HepG2 (cell line): Measurements from ENCODE around the gene CHID1. TPM values are rescaled to one million over a fixed set of nuclear protein-coding genes. Genes with fewer than 3 reads are reported as not detected.

Source experiments
- ARNT2 ChIP-seq: sonication (generic); formaldehyde crosslinking; IDR thresholded peaks from 2 replicates; pipeline ENCODE4 v1.8.0; 2022; ENCODE audit warnings: mild to moderate bottlenecking, low read depth, missing genetic modification reagents, moderate library complexity
- DPF2 ChIP-seq: sonication (generic); formaldehyde crosslinking; IDR thresholded peaks from 2 replicates; pipeline ENCODE4 v1.4.0; 2020; ENCODE audit warnings: mild to moderate bottlenecking, low read depth, missing genetic modification reagents, borderline replicate concordance
- HNRNPUL1 ChIP-seq: fragments of 200-400 bp; formaldehyde crosslinking; IDR thresholded peaks from 2 replicates; pipeline ENCODE4 v1.6.1; 2017; ENCODE audit warnings: low read depth, mild to moderate bottlenecking, low read length, moderate library complexity
- KLF15 ChIP-seq: sonication (generic); formaldehyde crosslinking; IDR thresholded peaks from 2 replicates; pipeline ENCODE4 v1.8.1; 2023; ENCODE audit warnings: borderline replicate concordance, mild to moderate bottlenecking, inconsistent platforms, missing genetic modification reagents, mixed read lengths
- PRDM15 ChIP-seq: sonication (generic); formaldehyde crosslinking; IDR thresholded peaks from 2 replicates; pipeline ENCODE4 v1.4.0; 2020; ENCODE audit warnings: missing genetic modification reagents
- SATB2 ChIP-seq: sonication (generic); formaldehyde crosslinking; IDR thresholded peaks from 2 replicates; pipeline ENCODE4 v1.5.0; 2020; ENCODE audit warnings: missing genetic modification reagents
- TMF1 ChIP-seq: sonication (generic); formaldehyde crosslinking; IDR thresholded peaks from 2 replicates; pipeline ENCODE4 v1.8.1; 2022; ENCODE audit warnings: low read depth, missing genetic modification reagents
- ZNF576 ChIP-seq: sonication (generic); formaldehyde crosslinking; IDR thresholded peaks from 2 replicates; pipeline ENCODE4 v1.4.0; 2020; ENCODE audit warnings: mild to moderate bottlenecking, missing genetic modification reagents
- ZNF766 ChIP-seq: sonication (generic); formaldehyde crosslinking; IDR thresholded peaks from 2 replicates; pipeline ENCODE4 v1.5.0; 2020; ENCODE audit warnings: missing genetic modification reagents, borderline replicate concordance
- ZNF770 ChIP-seq: sonication (generic); formaldehyde crosslinking; IDR thresholded peaks from 2 replicates; pipeline ENCODE4 v1.5.0; 2020; ENCODE audit warnings: mild to moderate bottlenecking, missing genetic modification reagents
- polyA plus RNA-seq, 8 experiments: library from polyadenylated mRNA; depleted of rRNA in 3 of 8; stranded (reverse) in 7 of 8; unstranded in 1 of 8; fragments of >200 nt; fragmentation: Illumina TruSeq in 4 of 8; extraction: Trizol in 4 of 8; gene quantifications; 2 replicates each; pipeline versions ENCODE4 v1.2.1 to v1.2.3, GENCODE V29; 2011 to 2016; ENCODE audit warnings: low read depth in 4 of 8, missing spikeins in 1 of 8, mixed read lengths in 1 of 8; ENCODE audit not compliant: insufficient read depth in 1 of 8
- total RNA-seq, 5 experiments: library from RNA; depleted of rRNA; stranded (reverse); fragments of >200 nt; fragmentation: Illumina TruSeq; extraction: Trizol; gene quantifications; 2 replicates each; pipeline ENCODE4 v1.2.3, GENCODE V29; 2016; ENCODE audit warnings: low read depth in 1 of 5
- TF ChIP-seq, protein P1 (sequence below): sonication (generic); formaldehyde crosslinking; IDR thresholded peaks from 2 replicates; pipeline ENCODE4 v1.5.1; 2020; ENCODE audit warnings: missing genetic modification reagents, mild to moderate bottlenecking, borderline replicate concordance
- TF ChIP-seq, protein P2 (sequence below): sonication (generic); formaldehyde crosslinking; IDR thresholded peaks from 2 replicates; pipeline ENCODE4 v1.4.0; 2020; ENCODE audit warnings: missing genetic modification reagents, borderline replicate concordance

Gene CHID1
- total and polyA plus RNA-seq, 2 of the 13 experiments (the other 11 are each of a cell fraction or from before 2014, with no cell fraction given), result 65.1 to 93.6 TPM

DNA sequence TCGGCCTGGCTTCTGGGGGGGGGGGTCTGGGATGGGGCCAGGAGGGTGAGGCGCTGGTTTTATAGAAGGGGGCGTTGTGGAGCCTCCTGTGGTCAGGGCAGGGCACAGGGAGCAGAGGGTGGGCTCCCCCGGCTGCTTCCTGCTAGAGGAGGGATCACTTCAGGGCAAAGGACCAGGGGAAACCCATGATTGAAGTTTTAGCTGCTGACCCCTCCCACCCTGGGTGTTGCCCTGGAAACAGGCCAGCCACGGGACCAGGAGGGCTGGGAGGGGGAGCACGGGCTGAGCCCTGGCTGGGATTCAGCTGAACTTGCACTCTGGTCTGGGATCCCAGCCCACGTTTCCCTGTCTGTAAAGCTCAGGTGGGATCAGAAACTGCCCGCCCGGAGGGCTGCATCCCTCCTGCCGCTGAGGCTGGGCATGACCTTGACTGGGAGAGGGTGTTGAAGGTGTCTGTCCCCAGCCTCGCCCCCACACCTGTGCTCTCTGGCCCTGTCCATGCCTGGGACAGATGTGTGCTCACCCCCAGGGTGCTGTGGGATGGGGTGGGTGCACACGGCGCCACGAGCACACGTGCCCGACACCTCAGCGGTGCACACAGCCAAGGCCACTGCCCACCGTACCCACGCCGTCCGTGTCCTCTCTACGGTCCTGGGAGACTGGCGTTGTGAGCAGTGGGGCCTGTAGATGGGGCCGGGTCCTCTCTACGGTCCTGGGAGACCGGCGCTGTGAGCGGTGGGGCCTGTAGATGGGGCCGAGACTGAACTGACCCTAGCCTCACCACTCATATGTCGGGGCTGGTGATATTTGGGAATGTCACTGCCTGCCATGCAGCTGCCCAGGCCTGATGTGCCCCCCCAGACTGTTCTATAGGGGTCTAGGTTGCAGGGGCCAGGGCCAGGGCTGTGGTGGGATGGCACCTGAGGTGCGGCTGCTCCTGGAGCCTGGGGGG, 65.6 kb downstream of the CHID1 start (continued):
- TF ChIP-seq PRDM15 (CRISPR knock-in tag) (no peak), KLF15 (CRISPR knock-in tag) (no peak), DPF2 (no peak), TMF1 (CRISPR knock-in tag) (no peak), ZNF770 (CRISPR knock-in tag) (no peak), SATB2 (CRISPR knock-in tag) (no peak), ZNF766 (CRISPR knock-in tag) (no peak), ZNF576 (CRISPR knock-in tag) (no peak), HNRNPUL1 (no peak), ARNT2 (CRISPR knock-in tag) (no peak)
- TF ChIP-seq, protein P1, sequence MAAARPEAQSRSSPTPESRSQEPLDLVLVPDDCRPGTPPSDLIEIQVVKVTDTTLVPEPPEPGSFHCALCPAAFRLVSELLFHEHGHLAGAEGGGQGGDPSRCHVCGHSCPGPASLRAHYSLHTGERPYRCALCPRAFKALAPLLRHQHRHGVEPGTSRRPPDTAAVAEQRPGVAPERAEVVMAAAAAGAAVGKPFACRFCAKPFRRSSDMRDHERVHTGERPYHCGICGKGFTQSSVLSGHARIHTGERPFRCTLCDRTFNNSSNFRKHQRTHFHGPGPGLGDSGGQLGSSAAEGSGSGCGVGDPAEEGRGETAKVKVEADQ (CRISPR knock-in tag), result no peak
- TF ChIP-seq, protein P2, sequence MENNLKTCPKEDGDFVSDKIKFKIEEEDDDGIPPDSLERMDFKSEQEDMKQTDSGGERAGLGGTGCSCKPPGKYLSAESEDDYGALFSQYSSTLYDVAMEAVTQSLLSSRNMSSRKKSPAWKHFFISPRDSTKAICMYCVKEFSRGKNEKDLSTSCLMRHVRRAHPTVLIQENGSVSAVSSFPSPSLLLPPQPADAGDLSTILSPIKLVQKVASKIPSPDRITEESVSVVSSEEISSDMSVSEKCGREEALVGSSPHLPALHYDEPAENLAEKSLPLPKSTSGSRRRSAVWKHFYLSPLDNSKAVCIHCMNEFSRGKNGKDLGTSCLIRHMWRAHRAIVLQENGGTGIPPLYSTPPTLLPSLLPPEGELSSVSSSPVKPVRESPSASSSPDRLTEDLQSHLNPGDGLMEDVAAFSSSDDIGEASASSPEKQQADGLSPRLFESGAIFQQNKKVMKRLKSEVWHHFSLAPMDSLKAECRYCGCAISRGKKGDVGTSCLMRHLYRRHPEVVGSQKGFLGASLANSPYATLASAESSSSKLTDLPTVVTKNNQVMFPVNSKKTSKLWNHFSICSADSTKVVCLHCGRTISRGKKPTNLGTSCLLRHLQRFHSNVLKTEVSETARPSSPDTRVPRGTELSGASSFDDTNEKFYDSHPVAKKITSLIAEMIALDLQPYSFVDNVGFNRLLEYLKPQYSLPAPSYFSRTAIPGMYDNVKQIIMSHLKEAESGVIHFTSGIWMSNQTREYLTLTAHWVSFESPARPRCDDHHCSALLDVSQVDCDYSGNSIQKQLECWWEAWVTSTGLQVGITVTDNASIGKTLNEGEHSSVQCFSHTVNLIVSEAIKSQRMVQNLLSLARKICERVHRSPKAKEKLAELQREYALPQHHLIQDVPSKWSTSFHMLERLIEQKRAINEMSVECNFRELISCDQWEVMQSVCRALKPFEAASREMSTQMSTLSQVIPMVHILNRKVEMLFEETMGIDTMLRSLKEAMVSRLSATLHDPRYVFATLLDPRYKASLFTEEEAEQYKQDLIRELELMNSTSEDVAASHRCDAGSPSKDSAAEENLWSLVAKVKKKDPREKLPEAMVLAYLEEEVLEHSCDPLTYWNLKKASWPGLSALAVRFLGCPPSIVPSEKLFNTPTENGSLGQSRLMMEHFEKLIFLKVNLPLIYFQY, result no peak
